ENCODE measurements around the gene IPO11.

IPO11 gene

GRCh38 chr5:62596096-62596495 is 183.5 kb downstream of the IPO11 start:
- Histone ChIP-seq H3K9me3 (ENCODE audit: control insufficient read depth, low read length) (no peaks in the 10 kb centered on the region), H2BK120ac (ENCODE audit: low read depth, low read length) (no peak overlapping the region), H3K27me3 (ENCODE audit: control insufficient read depth in 1 of 2, insufficient read depth in 1 of 2, low read length in 2 of 2) (no peaks in the 10 kb centered on the region), H3K79me1 (replicated peaks; ENCODE audit: low read length, poor library complexity, severe bottlenecking) (peaks cover 3% of the 10 kb centered on the region), H2AK5ac (ENCODE audit: low read length, severe bottlenecking) (no peak overlapping the region), H3K18ac (ENCODE audit: low read depth in 1 of 2, low read length in 2 of 2) (no peak overlapping the region), H2AFZ (ENCODE audit: low read depth, low read length) (no peak overlapping the region), H3K4me3 (ENCODE audit: insufficient read depth in 1 of 2, low read depth in 1 of 2, low read length in 2 of 2) (no peak overlapping the region), H3K36me3 (ENCODE audit: control insufficient read depth in 1 of 2, insufficient read depth in 2 of 2, low read depth in 1 of 2, low read length in 2 of 2) (peaks cover 6 to 8% of the 10 kb centered on the region in 2 experiments), H2BK12ac (ENCODE audit: low read length in 2 of 2) (no peak overlapping the region), H3K4me1 (ENCODE audit: control insufficient read depth, insufficient read depth, low read depth, low read length) (no peaks in the 10 kb centered on the region), H3K4me2 (ENCODE audit: low read length, poor library complexity, severe bottlenecking) (no peak overlapping the region), H4K8ac (ENCODE audit: low read length) (no peak overlapping the region), H3K23ac (ENCODE audit: low read length in 2 of 2) (no peak overlapping the region), H4K91ac (ENCODE audit: low read length) (no peak overlapping the region), H2BK15ac (ENCODE audit: low read depth, poor library complexity, severe bottlenecking) (no peak overlapping the region), H3K4ac (ENCODE audit: low read depth in 1 of 2, low read length in 2 of 2) (no peak overlapping the region), H3K9ac (ENCODE audit: low read length) (no peak overlapping the region), H3K27ac (ENCODE audit: low read length, poor library complexity, severe bottlenecking) (no peak overlapping the region), H3K14ac (ENCODE audit: low read length in 2 of 2) (no peak overlapping the region), H2BK5ac (ENCODE audit: low read depth, low read length, poor library complexity, severe bottlenecking) (no peak overlapping the region)
- DNase-seq, result no peak
- WGBS, result 100% methylated on average over 1 of the region's 1 CpG

GRCh38 chr5:62596691-62597090 is 184.1 kb downstream of the IPO11 start:
- no peak overlapping the region for H3K23ac ChIP-seq (ENCODE audit: low read length in 2 of 2)
- WGBS, result 89% methylated on average over 1 of the region's 1 CpG
- H3K18ac ChIP-seq (ENCODE audit: low read depth in 1 of 2, low read length in 2 of 2), result no peak overlapping the region
- no peak overlapping the region for H2AK5ac ChIP-seq (ENCODE audit: low read length, severe bottlenecking)
- no peak overlapping the region for H3K4me2 ChIP-seq (ENCODE audit: low read length, poor library complexity, severe bottlenecking)
- H3K4me1 ChIP-seq (ENCODE audit: control insufficient read depth, insufficient read depth, low read depth, low read length), result no peaks in the 10 kb centered on the region
- no peak overlapping the region for H3K4me3 ChIP-seq (ENCODE audit: insufficient read depth in 1 of 2, low read depth in 1 of 2, low read length in 2 of 2)
- H2BK120ac ChIP-seq (ENCODE audit: low read depth, low read length), result no peak overlapping the region
- H3K36me3 ChIP-seq (ENCODE audit: control insufficient read depth in 1 of 2, insufficient read depth in 2 of 2, low read depth in 1 of 2, low read length in 2 of 2), result peaks cover 6 to 8% of the 10 kb centered on the region in 2 experiments
- no peak overlapping the region for H4K8ac ChIP-seq (ENCODE audit: low read length)
- no peak overlapping the region for H3K27ac ChIP-seq (ENCODE audit: low read length, poor library complexity, severe bottlenecking)
- H3K9ac ChIP-seq (ENCODE audit: low read length), result no peak overlapping the region
- H3K27me3 ChIP-seq (ENCODE audit: control insufficient read depth in 1 of 2, insufficient read depth in 1 of 2, low read length in 2 of 2), result no peaks in the 10 kb centered on the region
- no peak overlapping the region for H3K4ac ChIP-seq (ENCODE audit: low read depth in 1 of 2, low read length in 2 of 2)
- peaks cover 3% of the 10 kb centered on the region for H3K79me1 ChIP-seq (replicated peaks; ENCODE audit: low read length, poor library complexity, severe bottlenecking)
- H2BK5ac ChIP-seq (ENCODE audit: low read depth, low read length, poor library complexity, severe bottlenecking), result no peak overlapping the region
- H4K91ac ChIP-seq (ENCODE audit: low read length), result no peak overlapping the region
- no peak for DNase-seq
- H2BK15ac ChIP-seq (ENCODE audit: low read depth, poor library complexity, severe bottlenecking), result no peak overlapping the region
- H3K14ac ChIP-seq (ENCODE audit: low read length in 2 of 2), result no peak overlapping the region
- no peak overlapping the region for H2BK12ac ChIP-seq (ENCODE audit: low read length in 2 of 2)
- no peak overlapping the region for H2AFZ ChIP-seq (ENCODE audit: low read depth, low read length)
- no peaks in the 10 kb centered on the region for H3K9me3 ChIP-seq (ENCODE audit: control insufficient read depth, low read length)

- Histone ChIP-seq H3K9me3 (ENCODE audit: control insufficient read depth, low read length) (no peaks in the 10 kb centered on the region), H3K9ac (ENCODE audit: low read length) (no peak overlapping the region), H2AK5ac (ENCODE audit: low read length, severe bottlenecking) (no peak overlapping the region), H3K36me3 (ENCODE audit: control insufficient read depth in 1 of 2, insufficient read depth in 2 of 2, low read depth in 1 of 2, low read length in 2 of 2) (peaks cover 4 to 9% of the 10 kb centered on the region in 2 experiments), H3K27ac (ENCODE audit: low read length, poor library complexity, severe bottlenecking) (no peak overlapping the region), H2BK12ac (ENCODE audit: low read length in 2 of 2) (no peak overlapping the region), H3K23ac (ENCODE audit: low read length in 2 of 2) (no peak overlapping the region), H2BK5ac (ENCODE audit: low read depth, low read length, poor library complexity, severe bottlenecking) (no peak overlapping the region), H3K4me1 (ENCODE audit: control insufficient read depth, insufficient read depth, low read depth, low read length) (no peaks in the 10 kb centered on the region), H4K91ac (ENCODE audit: low read length) (no peak overlapping the region), H3K18ac (ENCODE audit: low read depth in 1 of 2, low read length in 2 of 2) (no peak overlapping the region), H3K79me1 (replicated peaks; ENCODE audit: low read length, poor library complexity, severe bottlenecking) (peaks cover 3% of the 10 kb centered on the region), H2BK15ac (ENCODE audit: low read depth, poor library complexity, severe bottlenecking) (no peak overlapping the region), H2AFZ (ENCODE audit: low read depth, low read length) (no peak overlapping the region), H2BK120ac (ENCODE audit: low read depth, low read length) (no peak overlapping the region), H4K8ac (ENCODE audit: low read length) (no peak overlapping the region), H3K14ac (ENCODE audit: low read length in 2 of 2) (no peak overlapping the region), H3K27me3 (ENCODE audit: control insufficient read depth in 1 of 2, insufficient read depth in 1 of 2, low read length in 2 of 2) (no peaks in the 10 kb centered on the region), H3K4me3 (ENCODE audit: insufficient read depth in 1 of 2, low read depth in 1 of 2, low read length in 2 of 2) (no peak overlapping the region), H3K4me2 (ENCODE audit: low read length, poor library complexity, severe bottlenecking) (no peak overlapping the region), H3K4ac (ENCODE audit: low read depth in 1 of 2, low read length in 2 of 2) (no peak overlapping the region)
- no peak for DNase-seq
- no CpG with 5 or more reads among the region's 2 CpGs for WGBS
These were observed 184.8 kb downstream of the IPO11 start for GRCh38 chr5:62597314-62597713.

GRCh38 chr5:62600560-62601252 is 188.1 kb downstream of the IPO11 start:
- Histone ChIP-seq H3K9me3 (ENCODE audit: control insufficient read depth, low read length) (no peaks in the 10 kb centered on the region), H3K9ac (ENCODE audit: low read length) (no peak overlapping the region), H3K4ac (ENCODE audit: low read depth in 1 of 2, low read length in 2 of 2) (no peak overlapping the region), H3K27me3 (ENCODE audit: control insufficient read depth in 1 of 2, insufficient read depth in 1 of 2, low read length in 2 of 2) (no peaks in the 10 kb centered on the region), H4K8ac (ENCODE audit: low read length) (no peak overlapping the region), H3K4me3 (ENCODE audit: insufficient read depth in 1 of 2, low read depth in 1 of 2, low read length in 2 of 2) (no peak overlapping the region), H4K91ac (ENCODE audit: low read length) (no peak overlapping the region), H3K4me1 (ENCODE audit: control insufficient read depth, insufficient read depth, low read depth, low read length) (no peaks in the 10 kb centered on the region), H2AK5ac (ENCODE audit: low read length, severe bottlenecking) (no peak overlapping the region), H3K14ac (ENCODE audit: low read length in 2 of 2) (peak overlapping the region in 1 of 2 experiments; percentile 8), H3K27ac (ENCODE audit: low read length, poor library complexity, severe bottlenecking) (no peak overlapping the region), H3K18ac (ENCODE audit: low read depth in 1 of 2, low read length in 2 of 2) (no peak overlapping the region), H3K79me1 (replicated peaks; ENCODE audit: low read length, poor library complexity, severe bottlenecking) (peaks cover under 1% of the 10 kb centered on the region), H2BK120ac (ENCODE audit: low read depth, low read length) (no peak overlapping the region), H3K23ac (ENCODE audit: low read length in 2 of 2) (no peak overlapping the region), H2BK15ac (ENCODE audit: low read depth, poor library complexity, severe bottlenecking) (no peak overlapping the region), H2BK5ac (ENCODE audit: low read depth, low read length, poor library complexity, severe bottlenecking) (no peak overlapping the region), H3K36me3 (ENCODE audit: control insufficient read depth in 1 of 2, insufficient read depth in 2 of 2, low read depth in 1 of 2, low read length in 2 of 2) (peaks cover 4 to 24% of the 10 kb centered on the region in 2 experiments), H3K4me2 (ENCODE audit: low read length, poor library complexity, severe bottlenecking) (no peak overlapping the region), H2AFZ (ENCODE audit: low read depth, low read length) (no peak overlapping the region), H2BK12ac (ENCODE audit: low read length in 2 of 2) (no peak overlapping the region)
- 97% methylated on average over 3 of the region's 3 CpGs for WGBS
- DNase-seq, result no peak
